Neural progenitor cell (in vitro differentiated cells): Measurements from ENCODE around the gene C7.

ENCODE experiments used
- CTCF ChIP-seq: fragments of 200-600 bp; sonication (generic); IDR thresholded peaks from 2 replicates; pipeline ENCODE4 v1.5.1; 2017; ENCODE audit warnings: antibody characterized with exemption, mild to moderate bottlenecking
- EZH2 ChIP-seq: fragments of 200-600 bp; sonication (generic); IDR thresholded peaks from 2 replicates; pipeline ENCODE4 v1.6.1; 2017; ENCODE audit warnings: antibody characterized with exemption, mild to moderate bottlenecking, moderate library complexity
- EZH2phosphoT487 ChIP-seq: fragments of 200-600 bp; sonication (generic); IDR thresholded peaks from 2 replicates; pipeline ENCODE4 v1.6.1; 2017; ENCODE audit warnings: antibody characterized with exemption

- TF ChIP-seq CTCF (no peak), EZH2 (no peak), EZH2phosphoT487 (no peak)
These were observed 53.1 kb downstream of the C7 start for GRCh38 chr5:40962207-40962955.
